HG02678 (cell line): ENCODE measurements around the gene SULT1C2.
A peak's percentile ranks its signal among the peaks of the same experiment; 100 is the strongest.

Experiments
- ATAC-seq: cut with Tn5 transposase; IDR thresholded peaks from one replicate; pipeline ENCODE4 v1.9.1; 2021; ENCODE audit warnings: mild to moderate bottlenecking, moderate library complexity; ENCODE audit not compliant: unreplicated experiment

The SULT1C2 gene

DNA sequence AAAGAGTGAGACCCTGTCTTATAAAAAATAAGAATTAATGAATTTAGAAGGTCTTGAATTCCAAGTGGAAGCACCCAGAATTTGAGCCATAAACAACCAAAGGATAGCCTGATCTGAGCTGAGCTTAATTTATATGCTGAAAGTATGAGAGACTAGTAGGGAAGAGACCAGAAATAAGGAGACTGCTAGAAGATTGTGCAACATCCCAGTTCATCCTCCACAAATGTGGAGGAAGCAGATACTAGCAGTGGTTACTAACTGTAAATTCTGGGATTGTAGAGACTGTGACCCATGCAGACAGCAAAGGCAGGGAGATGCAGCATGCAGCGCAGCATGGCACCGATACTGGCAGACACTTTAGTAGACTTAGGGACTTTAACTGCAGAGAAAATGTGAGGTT is 1.5 kb upstream of the SULT1C2 start:
- ATAC-seq: no peak

DNA sequence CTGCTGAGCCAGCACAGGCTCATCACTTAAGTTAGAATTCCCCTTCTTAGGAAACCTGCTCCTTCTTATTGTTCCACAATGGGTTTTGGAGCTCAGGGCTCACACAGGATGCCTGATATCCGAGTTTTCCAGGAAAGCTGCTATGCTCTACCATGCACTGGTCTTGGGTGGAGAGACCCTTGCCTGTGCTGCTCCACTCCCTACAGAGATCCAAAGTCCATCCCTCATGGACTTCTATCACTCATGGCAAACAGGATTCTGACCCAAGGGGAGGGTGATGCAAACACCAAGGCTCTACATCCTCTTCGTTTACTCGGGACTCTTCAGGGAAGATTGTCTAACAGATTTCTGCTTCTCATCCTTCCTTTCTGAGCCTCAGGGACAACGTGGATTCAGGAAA is 5.2 kb downstream of the SULT1C2 start:
- ATAC-seq: no peak

DNA sequence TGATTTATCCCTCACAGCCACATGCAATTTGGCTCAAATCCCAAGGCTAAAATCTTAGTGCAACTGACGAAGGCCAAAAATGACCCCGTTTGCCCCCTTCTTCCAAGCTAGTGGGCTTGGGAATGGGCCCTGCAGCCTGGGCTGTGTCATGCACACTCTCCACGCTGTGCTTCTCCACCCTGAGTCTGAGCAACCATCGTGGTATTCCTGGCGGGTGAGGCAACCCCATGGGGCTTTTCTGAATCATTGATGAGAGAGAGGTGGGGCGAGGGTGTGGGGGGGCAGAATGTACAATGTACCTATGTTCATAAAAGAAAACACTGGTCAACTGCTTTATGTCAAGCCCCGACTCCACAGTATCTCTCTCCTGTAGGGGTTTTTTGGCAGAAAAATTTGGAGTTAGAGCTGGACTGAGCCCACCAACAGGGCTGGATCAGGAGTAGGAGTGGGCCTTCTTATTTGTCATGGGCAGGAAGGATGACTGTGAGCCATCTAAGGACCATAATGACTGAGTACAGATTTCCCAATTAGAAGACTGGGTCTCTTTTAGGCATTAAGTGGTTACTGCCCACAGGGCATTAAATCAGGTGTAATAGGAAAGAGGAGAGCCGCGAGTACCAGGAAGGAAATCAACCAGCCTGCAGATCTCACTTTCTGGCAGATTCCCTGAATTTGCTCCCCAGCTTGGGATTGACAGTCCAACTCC is 8.9 kb downstream of the SULT1C2 start:
- ATAC-seq: no peak

DNA sequence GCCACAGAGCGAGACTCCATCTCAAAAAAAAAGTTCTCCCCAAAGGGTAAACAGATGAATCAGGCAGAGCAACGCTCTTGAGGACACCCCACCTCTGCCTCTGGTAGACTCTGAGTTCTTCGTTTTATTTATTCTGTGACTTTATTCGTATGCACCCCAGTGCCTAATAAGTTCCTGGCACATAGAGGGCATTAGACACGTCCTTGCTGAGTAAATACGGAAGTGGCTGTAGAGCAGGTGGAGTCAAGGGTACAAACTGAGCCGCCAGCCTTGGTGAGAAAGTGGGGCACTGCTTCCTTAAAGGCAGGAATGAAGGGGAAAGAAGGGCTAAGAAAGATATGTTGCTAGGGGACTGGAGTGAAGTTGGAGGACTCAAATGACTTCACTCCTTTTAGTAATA is 12.9 kb downstream of the SULT1C2 start:
- ATAC-seq: no peak

DNA sequence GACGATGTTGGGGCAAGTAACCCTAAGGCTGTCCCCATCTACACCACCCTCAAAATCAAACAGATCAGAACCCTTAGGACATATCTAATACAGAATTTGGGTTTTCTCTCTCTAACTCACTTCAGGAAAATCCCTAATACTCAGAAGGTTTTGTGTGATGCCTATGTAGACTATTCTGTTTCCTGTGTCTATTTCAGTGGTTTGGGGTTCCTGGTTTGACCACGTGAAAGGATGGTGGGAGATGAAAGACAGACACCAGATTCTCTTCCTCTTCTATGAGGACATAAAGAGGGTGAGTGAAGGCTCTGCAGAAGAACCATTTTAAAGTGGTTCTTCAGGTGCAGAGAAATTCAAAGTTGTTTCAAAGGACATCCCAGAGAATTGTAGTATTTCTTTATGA is 16.3 kb downstream of the SULT1C2 start:
- ATAC-seq: peak; percentile 74

DNA sequence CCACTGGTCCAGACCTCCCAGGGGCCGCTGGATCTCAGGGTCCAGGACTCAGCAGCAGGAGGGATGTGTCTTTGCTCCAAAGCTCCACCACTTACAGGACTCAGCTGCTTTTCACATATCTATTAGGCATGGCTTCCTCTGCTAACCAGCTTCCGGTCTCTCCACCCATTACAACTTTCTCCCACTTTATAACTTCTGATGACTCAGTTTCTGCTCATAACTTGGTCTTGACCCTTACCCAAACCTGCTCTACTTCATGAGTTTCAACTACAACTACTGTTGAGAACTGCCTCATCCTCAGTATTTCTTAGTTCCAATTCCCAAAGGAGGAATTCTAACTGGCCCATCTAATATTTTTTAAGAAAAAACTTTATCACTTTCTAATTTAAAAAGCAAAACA is 17.2 kb downstream of the SULT1C2 start:
- ATAC-seq: no peak

DNA sequence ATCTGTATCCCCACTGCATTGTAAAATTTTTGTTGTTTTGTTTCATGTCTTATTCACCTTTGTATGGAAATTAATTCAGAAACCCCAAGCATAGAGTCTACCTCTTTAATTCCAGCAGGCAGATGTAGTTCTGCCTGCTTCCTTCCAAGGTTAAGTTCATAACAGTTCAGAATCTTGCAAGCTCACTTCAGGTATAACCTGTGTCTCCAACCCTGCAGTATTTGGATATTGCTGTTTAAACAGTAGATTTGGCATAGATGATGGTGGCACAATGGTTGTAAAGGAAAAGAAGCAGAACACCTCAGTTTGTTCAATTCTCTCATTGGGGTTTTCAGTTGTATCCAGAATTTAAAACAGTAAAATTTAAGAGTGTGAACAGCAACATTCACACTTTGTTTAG is 21.2 kb downstream of the SULT1C2 start:
- no peak for ATAC-seq

DNA sequence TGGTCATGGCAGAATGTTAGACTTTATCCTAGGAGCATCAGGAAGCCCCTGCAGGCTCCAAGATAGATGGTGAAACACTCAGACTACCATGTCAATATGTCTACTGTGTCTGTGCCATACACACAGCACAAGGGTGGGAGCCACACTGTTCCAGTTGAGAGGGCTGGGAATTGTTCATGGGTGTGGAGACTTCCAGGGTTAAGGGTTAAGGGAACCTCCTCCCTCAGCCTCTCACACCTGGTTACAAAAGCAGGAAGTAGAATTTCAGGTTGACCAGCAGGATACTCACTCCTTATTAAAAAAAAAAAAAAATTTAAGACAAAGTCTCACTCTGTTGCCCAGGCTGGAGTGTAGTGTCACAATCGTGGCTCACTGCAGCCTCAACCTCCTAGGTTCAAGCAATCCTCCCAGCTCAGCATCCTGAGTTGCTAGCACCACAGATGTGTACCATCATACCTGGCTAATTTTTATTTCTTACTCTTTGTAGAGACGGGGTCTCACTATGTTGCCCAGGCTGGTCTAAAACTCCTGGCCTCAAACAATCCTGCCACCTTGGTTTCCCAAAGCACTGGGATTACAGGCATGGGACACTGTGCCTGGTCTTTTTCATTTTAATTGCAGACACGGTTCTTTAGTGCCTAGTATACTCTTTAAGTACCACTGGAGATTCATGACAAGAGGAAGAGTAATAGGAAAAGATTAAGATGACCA is 26.0 kb downstream of the SULT1C2 start:
- ATAC-seq: no peak

DNA sequence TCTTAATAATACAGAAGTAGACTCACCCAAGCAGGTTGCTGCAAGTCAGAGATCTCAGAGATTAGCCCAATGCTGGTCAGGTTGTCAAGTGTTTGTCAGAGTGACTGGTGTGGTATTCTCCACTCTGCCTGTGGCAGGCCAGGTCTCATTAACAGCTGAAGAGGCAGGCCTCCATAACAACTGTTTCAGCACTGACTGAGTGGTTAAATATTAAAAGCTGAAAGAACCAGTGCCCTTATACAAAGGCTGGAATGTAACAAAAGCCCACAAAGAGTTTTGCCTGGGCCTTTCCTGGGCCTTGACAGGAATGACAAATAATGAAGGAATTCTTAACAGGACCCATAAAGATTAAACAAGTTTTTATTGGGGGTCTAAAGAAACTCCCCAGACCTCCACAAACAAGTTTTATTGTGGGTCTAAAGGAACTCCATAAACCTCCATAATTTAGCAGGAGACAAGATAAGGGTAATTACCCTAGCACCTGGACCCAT is 26.8 kb downstream of the SULT1C2 start:
- no peak for ATAC-seq

DNA sequence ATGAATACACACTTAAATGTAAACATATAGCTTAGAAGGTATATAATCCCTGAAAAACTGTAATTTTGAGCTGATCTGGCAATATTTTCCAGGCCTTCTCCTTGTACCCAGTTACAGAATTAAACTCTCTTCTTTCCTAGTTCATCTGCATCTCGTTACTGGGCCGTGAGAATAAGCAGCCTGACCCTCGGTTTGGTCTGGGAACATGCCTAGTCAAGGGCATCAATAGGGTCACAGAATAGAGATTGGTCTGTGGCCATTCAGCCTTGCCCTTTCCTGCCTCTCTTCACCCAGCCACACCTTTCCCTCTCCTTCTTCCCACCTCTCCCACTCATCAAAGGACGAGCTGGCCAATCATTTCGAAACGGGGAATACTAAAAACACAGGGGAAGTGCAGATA is 27.3 kb downstream of the SULT1C2 start:
- no peak for ATAC-seq

DNA sequence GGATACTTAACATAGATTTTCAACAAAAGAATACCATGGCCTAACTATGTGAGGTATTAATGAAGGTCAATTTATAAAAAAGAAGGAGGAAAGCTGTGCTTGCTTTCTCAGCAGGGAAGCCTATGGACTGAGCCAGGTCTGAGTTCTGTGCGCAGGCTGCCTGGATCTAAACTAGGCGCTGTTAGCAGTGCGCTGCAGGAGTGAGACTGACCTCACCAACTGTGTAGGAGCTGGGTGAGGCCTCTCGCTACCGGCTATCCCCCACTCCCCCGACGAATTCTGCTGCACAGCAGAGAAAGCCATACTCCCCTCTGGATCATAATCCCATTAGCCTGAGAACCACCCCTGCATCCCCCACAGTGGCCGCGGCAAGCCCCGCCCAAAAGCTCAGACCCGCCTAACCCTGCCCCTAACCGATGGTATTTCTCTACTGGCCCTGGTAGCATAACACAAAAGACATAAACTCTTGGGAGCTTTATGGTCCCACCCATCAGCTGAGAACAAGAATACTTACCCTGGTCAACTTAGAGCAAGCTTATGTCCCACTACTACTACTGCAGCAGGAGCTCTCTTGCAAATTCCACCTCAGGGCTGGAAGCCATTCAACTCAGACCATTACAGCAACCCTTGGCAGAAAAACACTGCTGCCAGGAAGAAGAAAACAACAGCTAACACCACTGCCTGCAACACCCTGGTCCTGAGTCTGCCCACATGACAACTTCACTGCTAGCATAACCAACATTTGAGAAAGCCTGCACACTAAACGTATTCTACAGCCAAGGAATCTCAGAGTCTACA is 28.0 kb downstream of the SULT1C2 start:
- ATAC-seq: no peak

DNA sequence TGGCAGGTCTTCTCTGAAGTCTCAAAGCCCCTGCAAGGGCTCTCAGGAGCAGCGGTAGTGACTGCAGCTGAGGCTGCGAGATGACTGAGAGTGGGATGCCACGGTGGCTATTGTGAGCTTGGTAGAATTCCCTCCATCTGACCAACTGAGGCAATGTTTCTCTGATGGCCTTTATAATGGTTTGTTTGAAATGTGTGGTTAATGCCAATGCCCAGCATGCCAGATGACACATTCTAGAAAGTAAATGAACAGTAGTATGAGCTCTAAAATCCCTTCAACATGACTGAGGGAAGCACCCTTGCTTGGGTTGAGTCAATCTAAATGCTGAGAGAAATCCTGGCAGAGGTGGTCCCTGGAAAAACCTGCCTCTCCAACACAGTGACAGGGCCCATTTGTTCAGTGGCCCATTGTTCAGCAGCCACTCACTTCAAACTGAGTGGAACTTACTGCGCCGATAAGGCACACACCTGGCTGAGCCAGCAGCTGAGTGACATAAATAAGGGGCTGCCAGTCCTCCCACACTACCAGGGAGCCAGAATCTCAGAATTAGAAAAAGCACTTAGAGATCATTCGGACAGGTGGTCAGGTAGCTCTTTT is 31.7 kb downstream of the SULT1C2 start:
- ATAC-seq: no peak

DNA sequence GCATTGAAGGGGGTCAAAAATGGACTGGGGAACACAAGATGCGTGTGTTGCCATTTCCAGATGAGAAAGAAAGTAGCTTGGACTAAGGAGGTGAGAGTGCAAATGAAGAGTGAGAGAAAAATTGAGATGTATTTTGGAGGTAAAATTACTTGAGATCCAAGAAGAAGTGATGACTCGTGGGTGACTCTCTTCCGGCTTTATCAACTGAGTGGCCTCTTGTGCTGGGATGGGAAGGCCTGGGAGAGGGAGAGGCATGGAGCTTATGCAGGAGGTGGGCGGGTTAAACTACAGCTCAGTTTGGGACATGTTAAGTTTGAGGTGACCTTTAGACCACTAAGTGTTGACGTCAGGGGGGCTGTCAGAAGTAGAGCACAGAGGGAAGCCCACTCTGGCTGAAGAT is 34.9 kb downstream of the SULT1C2 start:
- no peak for ATAC-seq

DNA sequence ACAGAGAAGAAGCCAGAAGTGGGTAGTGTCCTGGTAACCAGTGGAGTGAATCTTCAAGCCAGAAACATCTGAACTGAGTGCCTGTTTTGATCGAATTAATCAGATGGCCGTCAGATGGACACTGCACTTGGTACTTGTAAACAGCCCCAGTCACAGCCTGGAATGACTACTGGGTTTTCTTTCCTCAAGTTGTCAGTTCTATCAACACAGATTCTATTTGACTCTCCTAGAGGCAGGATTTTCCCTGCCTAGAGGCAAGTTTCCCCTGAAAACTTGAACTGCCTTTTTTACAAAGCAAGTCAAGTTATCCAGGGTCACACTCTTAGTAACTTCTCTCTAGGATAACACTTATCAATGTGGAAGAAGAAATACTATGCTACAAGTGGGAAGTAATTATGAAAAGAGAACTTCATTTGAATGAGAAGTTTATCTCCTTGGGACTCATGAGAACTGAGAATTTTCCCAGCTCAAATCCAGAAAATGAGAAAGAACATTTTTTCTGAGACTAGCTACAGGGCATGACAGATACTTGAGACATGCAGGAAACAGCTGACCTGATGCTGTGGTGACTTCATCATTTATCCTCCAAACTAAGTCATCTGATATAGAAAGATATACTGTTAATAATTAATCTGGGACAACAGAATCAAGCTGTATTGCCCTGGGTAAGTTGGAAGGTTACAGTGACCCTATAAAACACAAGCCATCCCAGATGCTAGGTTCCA is 36.0 kb downstream of the SULT1C2 start:
- no peak for ATAC-seq

DNA sequence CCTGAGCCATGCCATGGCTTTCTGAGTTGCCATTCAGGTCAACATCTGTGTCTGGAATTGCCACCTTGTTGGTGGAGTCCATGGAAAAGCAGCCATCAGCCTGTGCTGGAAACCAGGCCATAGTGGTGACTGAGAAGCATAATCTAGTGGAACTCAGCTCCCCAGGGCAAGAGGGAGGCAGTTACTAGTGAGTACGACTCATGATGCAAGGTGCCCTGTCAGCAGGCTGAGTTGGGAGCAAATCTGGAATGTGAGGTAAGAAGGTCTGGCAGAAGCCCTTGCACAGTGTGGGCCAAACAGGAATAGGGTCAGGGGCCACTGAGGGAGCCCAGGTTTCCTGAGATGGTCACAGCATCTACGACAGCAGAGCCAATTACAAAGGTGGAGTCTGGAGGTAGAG is 37.1 kb downstream of the SULT1C2 start:
- ATAC-seq: no peak

DNA sequence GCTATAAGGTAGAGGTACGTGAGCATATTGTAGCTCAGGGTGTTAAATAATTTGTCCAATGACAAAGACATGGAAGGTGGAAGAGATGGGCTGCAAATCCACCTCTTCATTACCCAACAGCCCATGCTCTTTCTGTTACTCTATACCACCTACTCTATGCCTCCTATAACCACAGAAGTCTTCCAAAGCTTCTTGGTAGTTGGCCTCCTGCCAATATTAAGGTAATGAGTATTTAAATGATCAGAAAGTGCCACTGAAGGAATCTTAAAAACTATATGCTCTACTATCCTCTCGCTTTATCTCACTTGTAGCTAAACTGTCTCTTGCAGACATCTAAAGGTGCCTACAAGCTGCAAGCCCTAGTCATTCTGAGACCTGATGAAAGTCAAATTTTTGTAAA is 41.1 kb downstream of the SULT1C2 start:
- ATAC-seq: no peak

DNA sequence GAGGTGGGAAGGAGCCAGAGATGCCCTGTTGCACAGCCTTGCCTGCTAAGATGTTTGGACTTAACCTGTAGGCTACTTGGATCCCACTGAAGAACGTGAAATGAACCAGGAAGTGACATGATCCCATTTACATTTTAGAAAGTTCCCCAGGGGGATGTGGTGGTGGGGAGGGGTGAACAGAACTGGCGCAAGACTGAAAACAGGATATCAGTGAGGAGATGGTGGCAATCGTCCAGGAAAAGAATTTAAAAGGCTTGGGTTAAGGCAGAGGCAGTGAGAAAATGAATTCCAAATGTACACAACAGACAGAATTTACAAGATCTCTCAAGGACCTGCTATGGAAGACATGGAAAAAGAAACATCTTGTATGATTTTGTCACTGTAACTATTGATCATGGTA is 42.3 kb downstream of the SULT1C2 start:
- no peak for ATAC-seq

DNA sequence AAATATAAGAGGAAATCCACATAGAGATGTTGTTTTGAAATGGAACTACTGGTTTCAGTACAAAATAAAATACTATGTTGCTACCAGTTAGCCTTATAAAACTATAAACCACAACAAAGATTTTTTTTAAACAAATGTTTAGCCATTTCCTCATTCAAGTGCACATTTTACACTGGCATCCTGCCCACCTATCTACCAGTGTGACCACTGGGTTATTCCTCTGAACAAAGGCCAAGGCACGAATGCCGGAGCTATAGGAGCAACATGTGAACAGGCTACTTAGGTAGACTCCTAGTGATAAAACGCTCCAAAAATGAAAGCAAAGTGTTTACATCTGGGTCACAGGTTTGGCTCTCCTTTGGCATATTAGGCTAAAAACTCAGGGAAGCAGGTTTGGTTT is 57.3 kb downstream of the SULT1C2 start:
- no peak for ATAC-seq

DNA sequence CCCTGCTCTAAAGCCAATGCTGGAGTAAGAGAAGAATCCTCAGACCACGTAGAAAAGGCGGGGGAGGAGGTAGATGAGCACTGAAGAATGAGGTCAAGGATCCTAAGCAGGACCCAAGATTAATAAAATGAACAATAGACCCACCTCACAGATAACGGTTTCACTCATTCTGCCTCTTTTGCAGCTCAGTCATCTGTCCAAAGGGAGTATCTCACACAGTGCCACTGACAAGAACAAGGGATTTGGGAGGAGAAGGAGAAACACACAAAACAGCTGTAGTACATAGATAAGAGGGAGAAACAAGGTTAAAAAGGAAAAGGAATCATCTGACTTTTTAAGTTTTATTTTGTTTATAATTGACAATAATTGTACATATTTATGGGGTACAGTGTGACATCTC is 58.1 kb downstream of the SULT1C2 start:
- ATAC-seq: no peak

DNA sequence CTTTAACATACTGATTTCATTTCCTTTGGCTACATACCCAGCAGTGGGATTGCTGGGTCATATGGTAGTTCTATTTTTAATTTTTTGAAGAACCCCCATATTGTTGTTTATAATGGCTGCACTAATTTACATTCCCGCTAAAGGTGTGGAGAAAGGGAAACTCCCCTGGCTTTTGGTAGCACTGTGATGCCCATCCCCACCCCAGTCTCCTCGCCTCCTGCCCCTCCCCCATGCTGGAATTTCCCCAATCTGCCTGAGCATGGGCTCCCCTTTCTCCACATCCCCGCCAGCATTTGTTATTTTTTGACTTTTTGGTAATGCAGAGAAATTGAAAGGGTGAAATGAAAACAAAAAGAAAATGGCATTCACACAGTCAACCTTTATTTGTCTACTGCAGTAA is 59.1 kb downstream of the SULT1C2 start:
- ATAC-seq: no peak
